Fibroblast of lung (primary cell): ENCODE results near the gene HCRTR2. TPM values are rescaled to one million over a fixed set of nuclear protein-coding genes. Genes with fewer than 3 reads are reported as not detected.

Experiments
- DNase-seq, 2 donors: peaks; one replicate each; pipeline versions ENCODE4 v3.0.0 to v3.0.0-alpha.2; 2010; ENCODE audit warnings: low read depth in 2 of 2
- H2AFZ ChIP-seq: 2 replicates; pipeline ENCODE4 v1.5.1; 2012; ENCODE audit warnings: low read length, control low read depth, inconsistent platforms
- H3K27ac ChIP-seq: 2 replicates; pipeline ENCODE4 v1.5.1; 2011; ENCODE audit warnings: low read length, control low read depth; ENCODE audit not compliant: insufficient read depth
- H3K27me3 ChIP-seq: 2 replicates; pipeline ENCODE4 v1.5.1; 2011; ENCODE audit warnings: mild to moderate bottlenecking, low read length; ENCODE audit not compliant: control insufficient read depth, insufficient read depth
- H3K36me3 ChIP-seq: 2 replicates; pipeline ENCODE4 v1.5.1; 2011; ENCODE audit warnings: low read length; ENCODE audit not compliant: control insufficient read depth, insufficient read depth
- H3K4me1 ChIP-seq: 2 replicates; pipeline ENCODE4 v1.5.1; 2011; ENCODE audit warnings: low read length; ENCODE audit not compliant: control insufficient read depth, insufficient read depth; ENCODE audit errors: extremely low read depth
- H3K4me2 ChIP-seq: 2 replicates; pipeline ENCODE4 v1.5.1; 2011; ENCODE audit warnings: low read length, control low read depth; ENCODE audit not compliant: insufficient read depth; ENCODE audit errors: extremely low read depth
- H3K4me3 ChIP-seq, 4 experiments: fragments of 200-600 bp in 1 of 4; sonication (generic) in 1 of 4; replicated peaks in 1 of 4; 2 replicates each; pipeline ENCODE4 v1.5.1; 2011 to 2016; ENCODE audit warnings: low read length in 4 of 4, low read depth in 3 of 4, mild to moderate bottlenecking in 3 of 4, control low read depth in 2 of 4, inconsistent platforms in 1 of 4, mixed read lengths in 1 of 4; ENCODE audit not compliant: insufficient read depth in 1 of 4; ENCODE audit errors: control extremely low read depth in 1 of 4
- H3K79me2 ChIP-seq: 2 replicates; pipeline ENCODE4 v1.5.1; 2012; ENCODE audit warnings: mild to moderate bottlenecking, low read length, inconsistent platforms; ENCODE audit not compliant: control insufficient read depth, insufficient read depth
- H3K9ac ChIP-seq: 2 replicates; pipeline ENCODE4 v1.5.1; 2011; ENCODE audit warnings: mild to moderate bottlenecking, low read length, control low read depth; ENCODE audit not compliant: insufficient read depth
- H3K9me3 ChIP-seq: 2 replicates; pipeline ENCODE4 v1.5.1; 2012; ENCODE audit warnings: low read depth, low read length; ENCODE audit not compliant: control insufficient read depth, insufficient read depth
- H4K20me1 ChIP-seq: 2 replicates; pipeline ENCODE4 v1.5.1; 2011; ENCODE audit warnings: low read length; ENCODE audit not compliant: control insufficient read depth, insufficient read depth; ENCODE audit errors: extremely low read depth
- CTCF ChIP-seq, 2 donors: IDR thresholded peaks in 1 of 2; conservative IDR thresholded peaks in 1 of 2; 1 replicate in 1 of 2; 2 replicates in 1 of 2; pipeline ENCODE4 v1.5.1; 2011 to 2012; ENCODE audit warnings: low read length in 2 of 2, control low read depth in 1 of 2, inconsistent platforms in 1 of 2, low read depth in 1 of 2, mild to moderate bottlenecking in 1 of 2
- EZH2 ChIP-seq: IDR thresholded peaks from 2 replicates; pipeline ENCODE4 v1.5.1; 2012; ENCODE audit warnings: low read length, control low read depth, mild to moderate bottlenecking; ENCODE audit errors: missing control alignments
- polyA plus RNA-seq, 2 donors: library from polyadenylated mRNA; depleted of rRNA in 1 of 2; stranded (reverse) in 1 of 2; unstranded in 1 of 2; fragments of >200 nt; gene quantifications; 2 replicates each; pipeline ENCODE4 v1.2.1, GENCODE V29; 2011 to 2012; ENCODE audit warnings: missing spikeins in 1 of 2
- total RNA-seq: library from RNA; depleted of rRNA; stranded (reverse); fragments of >200 nt; gene quantifications from 2 replicates; pipeline ENCODE4 v1.2.1, GENCODE V29; 2014

HCRTR2 gene
- total and polyA plus RNA-seq, 2 donors (not counting 1 experiment from before 2014, with no cell fraction given): not detected

- H3K36me3 ChIP-seq: no peaks in the 10 kb centered on the region
- no peaks in the 10 kb centered on the region for H4K20me1 ChIP-seq
- no peak overlapping the region for H3K4me2 ChIP-seq
- no peak overlapping the region for H3K27ac ChIP-seq
- no peaks in the 10 kb centered on the region for H3K27me3 ChIP-seq
- no peak overlapping the region for H2AFZ ChIP-seq
- H3K9ac ChIP-seq: no peak overlapping the region
- no peak overlapping the region for H3K4me3 ChIP-seq
- no peak for DNase-seq
- H3K79me2 ChIP-seq: no peaks in the 10 kb centered on the region
- H3K9me3 ChIP-seq: no peaks in the 10 kb centered on the region
- no peaks in the 10 kb centered on the region for H3K4me1 ChIP-seq
- TF ChIP-seq CTCF (conservative IDR thresholded peaks at IDR 0.05 in 1 of 2, IDR thresholded peaks at IDR 0.05 in 1 of 2; ENCODE audit: low read depth in 1 of 2, low read length in 2 of 2) (no peak), EZH2 (no peak)
Measured at GRCh38 chr6:55167860-55168259, 6.5 kb upstream of the HCRTR2 start.

GRCh38 chr6:55175078-55176049, 1.0 kb downstream of the HCRTR2 start:
- no peak overlapping the region for H3K4me2 ChIP-seq
- no peak for DNase-seq
- H3K27me3 ChIP-seq: peaks cover 5% of the 10 kb centered on the region
- H3K79me2 ChIP-seq: no peaks in the 10 kb centered on the region
- TF ChIP-seq EZH2 (no peak), CTCF (conservative IDR thresholded peaks at IDR 0.05 in 1 of 2, IDR thresholded peaks at IDR 0.05 in 1 of 2; ENCODE audit: low read depth in 1 of 2, low read length in 2 of 2) (no peak)
- no peak overlapping the region for H3K27ac ChIP-seq
- H3K4me3 ChIP-seq: peak overlapping the region in 1 of 4 experiments; percentile 45
- no peak overlapping the region for H3K9ac ChIP-seq
- no peaks in the 10 kb centered on the region for H3K36me3 ChIP-seq
- H3K4me1 ChIP-seq: no peaks in the 10 kb centered on the region
- no peak overlapping the region for H2AFZ ChIP-seq
- no peaks in the 10 kb centered on the region for H3K9me3 ChIP-seq
- H4K20me1 ChIP-seq: no peaks in the 10 kb centered on the region

GRCh38 chr6:55176958-55177357, 2.6 kb downstream of the HCRTR2 start:
- no peak overlapping the region for H2AFZ ChIP-seq
- no peaks in the 10 kb centered on the region for H3K36me3 ChIP-seq
- H3K27me3 ChIP-seq: peaks cover 5% of the 10 kb centered on the region
- no peaks in the 10 kb centered on the region for H3K4me1 ChIP-seq
- no peaks in the 10 kb centered on the region for H4K20me1 ChIP-seq
- H3K4me3 ChIP-seq: no peak overlapping the region
- no peak overlapping the region for H3K9ac ChIP-seq
- H3K79me2 ChIP-seq: no peaks in the 10 kb centered on the region
- no peak overlapping the region for H3K27ac ChIP-seq
- H3K4me2 ChIP-seq: no peak overlapping the region
- H3K9me3 ChIP-seq: no peaks in the 10 kb centered on the region
- DNase-seq: peak; percentile 8 to 52
- TF ChIP-seq CTCF (conservative IDR thresholded peaks at IDR 0.05 in 1 of 2, IDR thresholded peaks at IDR 0.05 in 1 of 2; ENCODE audit: low read depth in 1 of 2, low read length in 2 of 2): no peak
- no peak for TF ChIP-seq EZH2
